Right lung (tissue), 5 donors: ENCODE data around the gene SELENOW. TPM values are rescaled to one million over a fixed set of nuclear protein-coding genes. Genes with fewer than 3 reads are reported as not detected.
"Not testable (repeated sequence)": the region's sequence is repeated elsewhere in the genome, so short reads cannot be mapped to it uniquely, and the experiment has no call there.

Source experiments
- DNase-seq, 2 donors: peaks; one replicate each; pipeline ENCODE4 v3.0.0-alpha.2; 2013
- polyA plus RNA-seq, 5 donors: library from polyadenylated mRNA; unstranded; fragments of 120-200 nt; gene quantifications; one replicate each; pipeline versions ENCODE4 v1.2.1 to v1.2.3, GENCODE V29; 2013; ENCODE audit warnings: inconsistent platforms in 1 of 5, low replicate concordance in 1 of 5; ENCODE audit not compliant: insufficient read length in 5 of 5, insufficient read depth in 1 of 5

The SELENOW gene
- polyA plus RNA-seq, 5 donors = 176 to 307 (median 209) TPM

DNA sequence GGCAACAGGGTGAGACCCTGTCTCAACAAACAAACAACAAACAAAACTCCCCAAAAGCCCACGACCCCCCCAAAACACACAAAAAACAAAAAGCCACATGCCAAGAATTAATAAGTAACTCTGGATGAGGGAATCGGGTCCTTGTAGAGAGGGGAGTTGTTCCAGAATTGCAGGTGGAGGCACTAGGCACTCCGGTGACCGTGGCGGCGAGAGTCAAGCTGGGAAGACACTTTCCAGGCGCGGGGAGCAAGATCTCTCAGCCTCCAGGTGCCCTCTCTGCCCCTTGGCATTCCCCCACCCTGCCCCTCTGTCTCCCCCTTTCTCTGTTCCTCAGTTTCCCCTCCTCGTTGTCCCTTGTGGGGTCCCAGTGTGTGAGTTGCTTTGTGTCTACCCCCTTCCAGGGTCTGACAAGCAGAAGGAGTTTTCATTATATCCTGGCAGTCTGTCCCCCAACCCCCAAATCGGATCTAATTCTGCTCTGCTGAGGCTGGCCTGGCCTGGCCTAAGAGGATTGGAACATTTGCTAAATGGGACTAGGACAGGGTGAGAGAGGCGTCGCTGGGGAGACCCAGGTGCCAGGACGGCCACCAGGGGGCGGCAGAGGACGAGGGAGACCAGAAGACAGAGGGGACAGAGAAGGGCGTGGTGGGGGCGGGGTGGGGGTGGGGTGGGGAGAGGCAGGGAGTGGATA, 34.9 kb downstream of the SELENOW start:
- peak; percentile 25 to 42 for DNase-seq

GRCh38 chr19:47813995-47814328, 35.5 kb downstream of the SELENOW start:
- DNase-seq = no peak

GRCh38 chr19:47816270-47816669, 37.8 kb downstream of the SELENOW start:
- DNase-seq = not testable (repeated sequence)

GRCh38 chr19:47818221-47818620, 39.7 kb downstream of the SELENOW start:
- DNase-seq = not testable (repeated sequence)

GRCh38 chr19:47819858-47820257, 41.4 kb downstream of the SELENOW start:
- DNase-seq = no peak

GRCh38 chr19:47820410-47820809, 41.9 kb downstream of the SELENOW start:
- no peak for DNase-seq

DNA sequence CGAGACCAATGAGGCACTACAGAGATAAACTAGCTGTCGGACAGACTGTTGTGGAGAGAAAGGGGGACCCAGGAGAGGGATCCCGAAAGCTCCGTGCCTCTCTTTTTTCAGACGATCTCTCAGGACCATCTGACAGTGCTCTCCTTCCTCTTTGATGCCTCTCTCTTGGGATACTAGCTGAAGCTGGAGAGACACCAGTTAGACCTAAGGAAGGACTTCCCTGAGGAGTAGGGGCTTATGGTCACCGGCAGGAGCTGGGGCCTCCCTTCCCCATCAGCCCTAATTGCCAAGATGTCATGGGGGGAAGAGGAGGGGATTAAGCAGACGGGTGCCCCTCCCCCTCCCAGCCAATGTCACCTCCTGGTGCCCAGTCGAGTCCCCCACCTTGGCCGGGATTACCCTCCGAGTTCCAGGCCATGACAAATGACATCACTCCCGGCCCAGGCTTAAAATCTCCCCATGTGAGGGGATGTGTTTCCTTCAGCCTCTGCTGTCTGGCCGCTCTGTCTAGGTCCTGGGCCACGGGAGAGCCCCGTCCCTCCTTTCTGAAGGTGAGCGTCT, 43.0 kb downstream of the SELENOW start, which contains the start of gene CRX:
CRX (plus strand) TSS at position 478 of the 561 bp plus-strand sequence. CDS start 12,507 bp downstream, outside the sequence.
- DNase-seq = no peak

GRCh38 chr19:47824396-47824795, 45.9 kb downstream of the SELENOW start:
- no peak for DNase-seq

- DNase-seq = no peak
Measured at GRCh38 chr19:47826800-47827199, 48.3 kb downstream of the SELENOW start.

DNA sequence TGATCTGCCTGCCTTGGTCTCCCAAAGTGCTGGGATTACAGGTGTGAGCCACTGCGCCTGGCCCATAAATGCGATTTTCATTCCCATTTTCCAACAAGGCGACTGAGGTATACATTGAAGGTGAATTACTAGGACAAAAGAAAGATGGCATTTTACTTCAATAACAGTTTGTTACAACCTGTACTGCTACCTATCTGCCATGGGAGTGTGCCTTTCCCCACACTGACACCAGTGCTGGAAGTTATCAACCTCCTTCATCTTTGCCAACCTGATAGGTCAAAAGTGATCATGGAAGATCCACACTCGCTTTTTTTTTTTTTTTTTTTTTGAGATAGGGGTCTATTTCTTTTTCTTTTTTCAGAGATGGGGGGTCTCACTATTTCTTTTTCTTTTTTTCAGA, 54.2 kb downstream of the SELENOW start:
- DNase-seq = no peak

Other genes with a start within 250 kb of the SELENOW start
- under 1 TPM; 0.14 to 0.55 (median 0.23) TPM for gene ZNF541, start 205.6 kb upstream of the SELENOW start, polyA plus RNA-seq
- gene BICRA, start 169.6 kb upstream of the SELENOW start, polyA plus RNA-seq = 10 to 100 TPM; 11.7 to 17.2 (median 15.6) TPM
- 100 to 1,000 TPM in 3 of 5 donors, 10 to 100 TPM in 2; 79.9 to 160 (median 107) TPM for gene EHD2, start 65.3 kb upstream of the SELENOW start, polyA plus RNA-seq
- 100 to 1,000 TPM; 393 to 541 (median 463) TPM for gene NOP53, start 33.2 kb upstream of the SELENOW start, polyA plus RNA-seq
- not detected for gene TPRX1, start 25.8 kb downstream of the SELENOW start, polyA plus RNA-seq
- under 1 TPM in 4 of 5 donors, not detected in 1; 0.04 to 0.16 (median 0.09) TPM for gene CRX, start 43.2 kb downstream of the SELENOW start, polyA plus RNA-seq
- not detected for gene TPRX2, start 80.5 kb downstream of the SELENOW start, polyA plus RNA-seq
- gene SULT2A1, start 107.6 kb downstream of the SELENOW start, polyA plus RNA-seq = under 1 TPM in 3 of 5 donors, not detected in 2; 0.10 to 0.35 (median 0.10) TPM
- gene BSPH1, start 213.5 kb downstream of the SELENOW start, polyA plus RNA-seq = not detected
- gene ELSPBP1, start 215.9 kb downstream of the SELENOW start, polyA plus RNA-seq = not detected